CD4-positive, alpha-beta T cell (primary cell): ENCODE data around the gene FGF4. TPM values are rescaled to one million over a fixed set of nuclear protein-coding genes. Genes with fewer than 3 reads are reported as not detected.

Experiments used
- ATAC-seq: fragments of 200-7000 bp; cut with Tn5 transposase; one replicate; pipeline ENCODE4 v1.10.0; 2022; ENCODE audit warnings: mild to moderate bottlenecking; ENCODE audit not compliant: poor library complexity
- CTCF ChIA-PET: fragments of 350-600 bp; sonication (Branson Sonifier 250); formaldehyde crosslinking; loops from one replicate; lab custom pipeline; 2021; ENCODE audit warnings: antibody characterized with exemption, inconsistent platforms; lab: Charles Lee
- POLR2A ChIA-PET: fragments of 350-600 bp; sonication (Branson Sonifier 250); formaldehyde crosslinking; loops from one replicate; lab custom pipeline; 2021; ENCODE audit warnings: antibody characterized with exemption, inconsistent platforms; lab: Charles Lee
- DNase-seq, 14 experiments: peaks; one replicate each; pipeline ENCODE4 v3.0.0-alpha.2; 2013 to 2020; ENCODE audit warnings: mixed read lengths in 2 of 14
- H3K27ac ChIP-seq, 2 donors: one replicate each; pipeline versions ENCODE4 v1.5.1 to v1.7.0; 2013; ENCODE audit warnings: low read length in 2 of 2, low read depth in 1 of 2, mild to moderate bottlenecking in 1 of 2
- H3K27me3 ChIP-seq, 2 experiments: 1 replicate in 1 of 2; 2 replicates in 1 of 2; pipeline versions ENCODE4 v1.6.1 to v1.7.0; 2013; ENCODE audit warnings: low read length in 2 of 2, control low read depth in 1 of 2, mild to moderate bottlenecking in 1 of 2, moderate library complexity in 1 of 2; ENCODE audit not compliant: insufficient read depth in 2 of 2, control insufficient read depth in 1 of 2
- H3K36me3 ChIP-seq: one replicate; pipeline ENCODE4 v1.6.1; 2013; ENCODE audit warnings: low read length, control low read depth; ENCODE audit not compliant: insufficient read depth
- H3K4me1 ChIP-seq: one replicate; pipeline ENCODE4 v1.6.1; 2013; ENCODE audit warnings: low read length, control low read depth; ENCODE audit not compliant: insufficient read depth
- H3K4me3 ChIP-seq: one replicate; pipeline ENCODE4 v1.5.1; 2013; ENCODE audit warnings: mild to moderate bottlenecking, low read length, moderate library complexity
- H3K9me3 ChIP-seq, 2 experiments: 1 replicate in 1 of 2; 2 replicates in 1 of 2; pipeline versions ENCODE4 v1.6.1 to v1.7.0; 2013; ENCODE audit warnings: low read length in 2 of 2, mild to moderate bottlenecking in 2 of 2, control low read depth in 1 of 2, moderate library complexity in 1 of 2; ENCODE audit not compliant: control insufficient read depth in 1 of 2, insufficient read depth in 1 of 2
- H3K27ac Mint-ChIP-seq: one replicate; pipeline ENCODE4 v1.8.0; 2020; ENCODE audit warnings: mixed read lengths
- H3K27me3 Mint-ChIP-seq: one replicate; pipeline ENCODE4 v1.8.0; 2021; ENCODE audit warnings: mixed read lengths
- H3K36me3 Mint-ChIP-seq: one replicate; pipeline ENCODE4 v1.8.0; 2021; ENCODE audit warnings: low read depth, mixed read lengths
- H3K4me1 Mint-ChIP-seq: one replicate; pipeline ENCODE4 v1.8.0; 2021; ENCODE audit warnings: low read depth, mixed read lengths
- H3K4me3 Mint-ChIP-seq: one replicate; pipeline ENCODE4 v1.8.0; 2020; ENCODE audit warnings: mild to moderate bottlenecking, mixed read lengths
- H3K9me3 Mint-ChIP-seq: one replicate; pipeline ENCODE4 v1.8.0; 2020; ENCODE audit warnings: mixed read lengths
- CTCF ChIP-seq: fragments of 200-600 bp; IDR thresholded peaks from one replicate; pipeline ENCODE4 v1.8.0; 2022; ENCODE audit warnings: antibody characterized with exemption, mild to moderate bottlenecking
- intact Hi-C, 2 experiments: fragments of 100-400 bp; cut with DNase I in 1 of 2; cut with micrococcal nuclease in 1 of 2; formaldehyde crosslinking; loops; one replicate each; pipeline versions ENCODE4 v1.15.1 to v1.9.0; 2023 to 2025; cut with DNase I, micrococcal nuclease
- total RNA-seq, 174 experiments: library from RNA in 2 of 174; stranded (reverse) in 2 of 174; gene quantifications; one replicate each; pipeline ENCODE4 v1.2.3 and lab custom pipeline; 2021 to 2026

FGF4 gene
- total RNA-seq, 2 experiments from 2014 or later, result not detected

- H3K4me3 Mint-ChIP-seq, result no peak overlapping the region
- H3K9me3 ChIP-seq, result peaks cover 0 to 11% of the 10 kb centered on the region in 2 experiments
Measured at GRCh38 chr11:69721745-69722144, 53.4 kb downstream of the FGF4 start.

GRCh38 chr11:69721106-69721505, 54.0 kb downstream of the FGF4 start:
- no peak overlapping the region for H3K27ac ChIP-seq
- H3K9me3 Mint-ChIP-seq, result no peaks in the 10 kb centered on the region
- no peak overlapping the region for H3K4me3 ChIP-seq
- H3K36me3 ChIP-seq, result no peaks in the 10 kb centered on the region
- intact Hi-C loops, result no loop called here
- CTCF ChIA-PET, result no interaction called here
- no peaks in the 10 kb centered on the region for H3K4me1 Mint-ChIP-seq
- H3K27me3 Mint-ChIP-seq, result peaks cover 67% of the 10 kb centered on the region
- H3K4me3 Mint-ChIP-seq, result no peak overlapping the region
- H3K9me3 ChIP-seq, result peaks cover 0 to 7% of the 10 kb centered on the region in 2 experiments
- POLR2A ChIA-PET, result no interaction called here
- peaks cover 39 to 61% of the 10 kb centered on the region in 2 experiments for H3K27me3 ChIP-seq
- DNase-seq (no peak), ATAC-seq (no peak)
- no peak overlapping the region for H3K27ac Mint-ChIP-seq
- TF ChIP-seq CTCF, result no peak
- no peaks in the 10 kb centered on the region for H3K36me3 Mint-ChIP-seq
- H3K4me1 ChIP-seq, result no peaks in the 10 kb centered on the region

More at GRCh38 chr11:69721745-69722144, 53.4 kb downstream of the FGF4 start:
- Histone ChIP-seq H3K4me3 (no peak overlapping the region), H3K36me3 (no peaks in the 10 kb centered on the region), H3K4me1 (no peaks in the 10 kb centered on the region), H3K27me3 (peaks cover 45 to 68% of the 10 kb centered on the region in 2 experiments), H3K27ac (no peak overlapping the region)
- ChIA-PET POLR2A (no interaction called here), CTCF (no interaction called here)
- Mint-ChIP-seq H3K4me1 (no peaks in the 10 kb centered on the region), H3K9me3 (no peaks in the 10 kb centered on the region), H3K36me3 (no peaks in the 10 kb centered on the region), H3K27ac (no peak overlapping the region), H3K27me3 (peaks cover 67% of the 10 kb centered on the region)
- intact Hi-C loops, result no loop called here
- no peak for TF ChIP-seq CTCF
- ATAC-seq (no peak), DNase-seq (no peak)

Other genes starting within 250 kb of the FGF4 start
- gene CCND1, start 134.2 kb downstream of the FGF4 start, total RNA-seq, result 1 to 10 TPM; 1.7 to 2.4 TPM
- 10 to 100 TPM; 33.5 to 35.5 TPM for gene LTO1, start 100.0 kb downstream of the FGF4 start, total RNA-seq
- gene FGF19, start 71.3 kb downstream of the FGF4 start, total RNA-seq, result not detected
- gene FGF3, start 44.1 kb upstream of the FGF4 start, total RNA-seq, result not detected